ENCODE results near the gene NSF.

NSF gene

DNA sequence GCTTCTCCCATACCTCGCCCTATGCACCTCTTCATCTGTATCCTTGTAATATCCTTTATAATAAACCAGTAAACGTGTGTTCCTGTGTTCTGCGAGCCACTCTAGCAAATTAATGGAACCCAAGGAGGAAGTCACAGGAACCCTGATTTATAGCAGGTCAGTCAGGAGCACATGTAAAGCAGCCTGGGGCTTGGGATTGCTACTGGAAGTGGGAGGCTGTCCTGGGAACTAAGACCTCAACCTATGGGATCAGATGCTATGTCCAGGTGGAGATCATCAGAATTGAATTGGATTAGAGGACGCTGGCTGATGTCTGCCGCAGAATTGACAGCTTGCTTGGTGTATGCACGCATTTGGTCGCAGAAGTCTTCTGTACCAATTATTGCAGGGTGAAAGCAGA, 212.3 kb downstream of the NSF start:
- DNase-seq (ENCODE audit: extremely low read depth, low read depth) = no peak
- TF ChIP-seq, protein P1, sequence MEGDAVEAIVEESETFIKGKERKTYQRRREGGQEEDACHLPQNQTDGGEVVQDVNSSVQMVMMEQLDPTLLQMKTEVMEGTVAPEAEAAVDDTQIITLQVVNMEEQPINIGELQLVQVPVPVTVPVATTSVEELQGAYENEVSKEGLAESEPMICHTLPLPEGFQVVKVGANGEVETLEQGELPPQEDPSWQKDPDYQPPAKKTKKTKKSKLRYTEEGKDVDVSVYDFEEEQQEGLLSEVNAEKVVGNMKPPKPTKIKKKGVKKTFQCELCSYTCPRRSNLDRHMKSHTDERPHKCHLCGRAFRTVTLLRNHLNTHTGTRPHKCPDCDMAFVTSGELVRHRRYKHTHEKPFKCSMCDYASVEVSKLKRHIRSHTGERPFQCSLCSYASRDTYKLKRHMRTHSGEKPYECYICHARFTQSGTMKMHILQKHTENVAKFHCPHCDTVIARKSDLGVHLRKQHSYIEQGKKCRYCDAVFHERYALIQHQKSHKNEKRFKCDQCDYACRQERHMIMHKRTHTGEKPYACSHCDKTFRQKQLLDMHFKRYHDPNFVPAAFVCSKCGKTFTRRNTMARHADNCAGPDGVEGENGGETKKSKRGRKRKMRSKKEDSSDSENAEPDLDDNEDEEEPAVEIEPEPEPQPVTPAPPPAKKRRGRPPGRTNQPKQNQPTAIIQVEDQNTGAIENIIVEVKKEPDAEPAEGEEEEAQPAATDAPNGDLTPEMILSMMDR (IDR thresholded peaks at IDR 0.05; ENCODE audit: low read depth, low read length) = no peak

DNA sequence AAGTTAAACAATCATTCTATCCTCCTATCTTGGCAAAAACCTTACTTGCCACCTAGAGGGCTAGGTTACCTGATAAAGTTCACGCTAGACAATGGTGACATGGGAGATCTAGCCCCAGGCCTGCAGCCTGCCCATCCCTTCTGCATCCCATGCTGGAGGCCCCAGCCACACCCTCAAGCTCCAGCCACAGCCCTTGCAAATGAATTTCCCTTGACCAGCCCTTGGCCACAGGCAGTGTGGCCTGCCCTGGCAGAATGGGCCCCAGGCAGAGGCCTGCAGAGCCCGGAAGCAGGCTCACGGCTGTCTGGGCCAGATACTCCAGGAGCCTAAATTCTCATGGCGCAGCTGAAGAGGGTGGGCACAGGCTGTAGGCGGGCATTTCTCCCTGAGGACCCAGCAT, 213.1 kb downstream of the NSF start:
- no peak for DNase-seq (ENCODE audit: extremely low read depth, low read depth)
- TF ChIP-seq, protein P1 (IDR thresholded peaks at IDR 0.05; ENCODE audit: low read depth, low read length) = no peak

DNA sequence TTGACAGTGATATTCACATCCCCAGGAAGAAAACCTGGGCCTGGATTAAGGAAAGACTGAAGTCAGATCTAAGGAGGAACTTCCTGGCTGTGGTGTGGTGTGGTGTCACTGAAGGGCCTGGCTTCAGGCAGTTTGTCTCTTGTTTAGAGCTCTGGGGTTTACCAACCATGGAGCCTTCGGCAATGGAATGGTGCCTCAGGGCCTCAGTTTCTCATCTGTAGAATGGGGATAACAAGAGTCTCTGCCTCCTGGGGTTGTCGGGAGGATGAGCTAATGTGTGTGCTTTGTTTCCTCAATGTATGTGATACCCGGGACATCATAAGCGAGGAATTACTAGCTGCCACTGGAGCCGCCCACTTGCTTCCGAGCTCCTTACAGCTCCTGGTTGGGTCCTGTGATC, 215.3 kb downstream of the NSF start:
- TF ChIP-seq, protein P1 (IDR thresholded peaks at IDR 0.05; ENCODE audit: low read depth, low read length) = no peak
- no peak for DNase-seq (ENCODE audit: extremely low read depth, low read depth)
